Hindlimb muscle (tissue), 1 donor: Measurements from ENCODE around the gene CHST3. TPM values are rescaled to one million over a fixed set of nuclear protein-coding genes. Genes with fewer than 3 reads are reported as not detected.

ENCODE experiments used
- DNase-seq: peaks from one replicate; pipeline ENCODE4 v3.0.0-alpha.2; 2013
- polyA plus RNA-seq: library from polyadenylated mRNA; unstranded; fragments of 120-200 nt; gene quantifications from one replicate; pipeline ENCODE4 v1.2.1, GENCODE V29; 2013; ENCODE audit not compliant: insufficient read length

Gene CHST3
- polyA plus RNA-seq, 1 donor: 16.2 TPM

DNA sequence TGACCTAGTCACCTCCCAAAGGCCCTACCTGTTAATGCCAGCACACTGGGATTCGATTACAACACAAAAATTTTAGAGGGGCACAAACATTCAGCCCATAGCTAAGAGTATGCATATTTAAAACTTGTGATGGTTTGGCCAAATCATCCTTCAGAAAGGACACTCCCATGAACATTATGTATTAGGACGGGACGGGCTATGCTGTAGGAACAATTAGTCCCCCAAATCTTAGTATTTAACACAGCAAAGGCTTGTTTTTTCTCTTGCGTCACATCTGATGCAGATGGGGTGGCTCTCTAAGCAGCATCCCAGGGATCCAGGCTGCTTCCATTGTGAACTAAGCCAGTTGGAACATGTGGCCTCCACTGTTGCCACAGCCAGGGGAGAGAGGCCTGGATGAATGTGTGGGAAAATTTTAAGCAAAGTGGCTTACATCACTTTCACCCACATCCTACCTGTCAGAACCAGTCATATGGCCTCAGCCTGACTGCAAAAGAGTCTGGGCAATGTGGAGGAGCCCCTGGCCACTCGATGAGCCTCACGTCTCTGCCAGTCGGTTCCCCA is 26.6 kb downstream of the CHST3 start:
- DNase-seq: no peak

DNA sequence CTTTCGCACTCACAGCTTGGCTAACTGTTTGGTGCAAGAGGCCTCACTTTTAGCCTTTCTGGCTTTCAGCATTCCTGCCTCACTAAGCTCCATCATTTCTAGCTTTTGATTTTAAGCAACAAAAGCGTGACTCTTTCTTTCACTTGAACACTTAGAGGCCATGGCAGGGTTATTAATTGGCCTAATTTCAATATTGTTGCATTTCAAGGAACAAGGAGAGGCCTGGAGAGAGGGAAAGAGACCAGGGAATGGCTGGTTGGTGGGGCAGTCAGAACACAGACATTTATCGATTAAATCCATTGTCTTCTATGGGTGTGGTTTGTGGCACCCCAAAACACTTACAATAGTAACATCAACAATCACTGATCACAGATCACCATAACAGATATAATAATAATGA is 31.3 kb downstream of the CHST3 start:
- DNase-seq: no peak

DNA sequence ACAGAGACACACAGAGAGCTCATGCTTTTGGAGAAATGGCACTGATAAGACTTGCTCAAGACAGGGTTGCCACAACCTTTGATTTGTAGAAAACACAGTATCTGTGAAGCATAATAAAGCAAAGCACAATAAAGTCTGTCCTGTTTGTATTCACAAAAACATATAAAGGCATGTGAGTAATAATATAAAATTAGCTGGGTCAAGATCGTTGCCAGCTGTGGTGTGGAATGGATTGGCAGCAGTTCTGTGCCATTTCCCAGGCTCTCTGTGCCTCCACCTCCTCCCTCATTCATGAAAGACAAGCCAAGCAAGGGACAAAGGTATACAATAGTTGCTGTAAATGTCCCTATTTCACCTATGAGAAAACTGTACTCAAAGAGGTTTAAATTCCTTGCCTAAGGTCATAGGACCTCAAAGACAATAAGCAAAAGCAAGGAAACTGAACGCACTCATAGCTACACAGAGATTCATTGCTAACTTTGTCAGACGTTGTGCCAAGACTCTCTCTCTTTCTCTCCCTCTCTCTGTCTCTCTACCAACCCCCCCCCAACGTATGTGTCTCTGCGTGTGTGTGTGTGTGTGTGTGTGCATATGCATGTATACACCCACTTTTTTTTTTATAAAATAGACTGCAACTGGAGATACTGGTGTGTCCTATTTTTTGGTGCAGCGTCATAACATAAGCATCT is 31.8 kb downstream of the CHST3 start:
- DNase-seq: no peak

DNA sequence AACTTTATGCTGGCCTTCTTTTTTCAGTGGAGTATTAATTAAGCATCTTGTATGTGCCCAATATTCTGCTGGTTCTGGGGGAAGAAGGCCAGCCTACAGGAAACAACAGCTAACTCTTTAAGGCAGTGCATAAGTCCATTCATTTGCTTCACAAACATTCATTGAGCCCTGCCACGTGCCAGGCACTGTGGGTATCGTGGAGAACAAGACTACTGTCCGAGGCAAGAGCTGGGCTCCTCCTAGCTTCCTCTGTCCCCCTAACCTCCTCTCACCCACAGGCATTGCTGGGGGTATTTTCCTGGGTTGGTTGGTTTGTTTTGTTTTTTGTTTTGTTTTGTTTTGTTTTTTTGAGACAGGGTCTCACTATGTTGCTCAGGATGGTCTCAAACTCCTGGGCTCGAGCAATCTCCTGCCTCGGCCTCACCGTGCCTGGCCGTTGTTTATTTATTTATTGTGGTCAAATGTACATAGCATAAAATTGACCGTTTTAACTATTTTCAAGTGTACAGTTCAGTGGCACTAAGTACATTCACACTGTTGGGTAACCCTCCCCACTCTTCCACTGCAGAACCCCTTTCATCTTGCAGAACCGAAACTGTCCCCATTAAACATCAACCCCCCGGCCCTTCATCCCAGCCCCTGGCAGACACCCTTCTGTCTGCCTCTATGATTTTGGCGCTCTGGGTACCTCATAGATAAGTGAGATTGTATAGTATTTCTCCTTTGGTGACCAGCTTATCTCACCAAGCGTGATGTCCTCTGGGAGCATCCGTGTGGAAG is 32.6 kb downstream of the CHST3 start:
- DNase-seq: no peak

DNA sequence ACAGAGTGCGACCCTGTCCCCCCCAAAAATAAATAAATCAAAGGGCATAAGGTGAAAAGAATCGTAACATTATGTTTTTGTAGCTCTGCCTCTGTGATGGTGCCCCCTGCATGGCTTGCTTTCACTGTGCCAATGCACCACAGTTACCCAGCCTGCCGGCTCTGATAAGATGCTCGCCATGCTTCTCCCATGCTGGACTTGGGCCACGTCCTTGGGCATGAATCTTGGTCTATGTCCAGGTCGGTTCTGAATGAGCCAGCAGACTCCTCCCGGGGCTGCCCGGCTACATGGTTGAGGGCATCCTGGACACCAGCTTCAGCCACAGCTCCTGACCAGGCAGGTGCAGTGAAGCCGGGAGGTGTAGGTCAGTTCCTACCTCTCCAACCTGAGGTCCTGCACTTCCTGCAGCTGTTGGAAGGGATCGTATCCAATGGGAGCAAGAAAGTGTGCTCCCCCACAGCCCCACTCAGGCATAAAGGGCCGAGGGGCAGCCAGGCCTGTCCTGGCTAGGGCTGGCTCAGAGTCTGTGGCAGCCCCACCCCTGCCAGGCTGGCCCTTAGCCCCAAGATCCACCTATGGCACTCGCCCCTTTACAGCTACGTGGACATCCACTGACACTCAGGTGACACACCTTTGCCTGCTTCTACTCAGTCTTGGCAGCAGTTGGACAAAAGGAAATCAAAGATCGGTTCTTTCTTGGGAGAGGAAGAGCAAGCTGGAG is 34.1 kb downstream of the CHST3 start:
- DNase-seq: no peak

DNA sequence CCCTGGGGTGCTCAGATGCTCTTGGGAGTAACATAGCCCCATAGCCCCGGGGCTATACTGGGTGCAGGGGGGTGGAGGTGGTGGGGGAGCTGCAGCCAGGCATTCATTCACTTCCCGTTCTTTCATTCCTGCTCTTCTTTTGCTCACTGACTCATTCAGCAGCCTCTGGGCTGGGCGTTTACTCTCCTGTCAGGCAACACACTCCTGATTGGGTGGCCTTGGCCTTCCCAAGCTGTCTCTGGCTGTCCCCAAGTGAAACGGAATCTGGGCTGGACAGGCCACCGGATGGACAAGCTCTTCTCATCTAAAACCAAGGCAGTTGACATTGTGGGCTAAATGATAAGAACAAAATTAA is 34.6 kb downstream of the CHST3 start:
- no peak for DNase-seq

DNA sequence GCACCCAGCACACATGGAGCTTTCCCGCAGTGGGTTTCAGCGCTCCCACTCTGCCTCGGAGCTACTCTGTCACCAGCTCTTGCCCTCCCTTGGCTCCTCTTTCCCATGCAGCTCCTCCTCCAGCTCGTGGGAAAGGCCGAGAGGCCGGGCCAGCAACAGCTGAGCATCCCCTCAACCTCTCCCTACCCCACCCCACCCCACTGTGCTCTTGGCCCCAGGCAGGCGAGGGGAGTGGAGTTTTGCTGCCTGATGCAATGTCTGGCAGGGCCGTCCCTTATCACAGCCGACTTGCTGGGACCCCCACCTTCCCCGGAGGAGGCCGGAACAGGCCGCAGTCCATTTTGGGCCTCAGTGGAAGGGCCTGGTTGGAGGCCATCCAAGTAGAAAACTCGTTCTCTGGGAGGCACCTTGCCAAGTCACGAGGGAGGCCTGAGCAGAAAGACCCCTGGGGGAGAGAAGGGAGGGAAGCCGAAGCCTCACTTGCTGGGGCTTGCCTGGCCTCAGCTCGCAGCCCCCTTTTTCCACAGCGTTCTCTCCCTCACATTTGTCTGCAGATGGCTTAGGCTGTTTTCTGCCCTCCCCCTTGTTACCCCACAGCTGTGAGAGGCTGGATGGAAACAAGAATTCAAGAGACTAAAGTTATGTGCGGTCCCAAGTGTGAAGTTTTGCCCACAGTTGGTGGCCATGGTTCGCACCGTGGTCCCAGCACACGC is 35.3 kb downstream of the CHST3 start:
- DNase-seq: peak; percentile 89

DNA sequence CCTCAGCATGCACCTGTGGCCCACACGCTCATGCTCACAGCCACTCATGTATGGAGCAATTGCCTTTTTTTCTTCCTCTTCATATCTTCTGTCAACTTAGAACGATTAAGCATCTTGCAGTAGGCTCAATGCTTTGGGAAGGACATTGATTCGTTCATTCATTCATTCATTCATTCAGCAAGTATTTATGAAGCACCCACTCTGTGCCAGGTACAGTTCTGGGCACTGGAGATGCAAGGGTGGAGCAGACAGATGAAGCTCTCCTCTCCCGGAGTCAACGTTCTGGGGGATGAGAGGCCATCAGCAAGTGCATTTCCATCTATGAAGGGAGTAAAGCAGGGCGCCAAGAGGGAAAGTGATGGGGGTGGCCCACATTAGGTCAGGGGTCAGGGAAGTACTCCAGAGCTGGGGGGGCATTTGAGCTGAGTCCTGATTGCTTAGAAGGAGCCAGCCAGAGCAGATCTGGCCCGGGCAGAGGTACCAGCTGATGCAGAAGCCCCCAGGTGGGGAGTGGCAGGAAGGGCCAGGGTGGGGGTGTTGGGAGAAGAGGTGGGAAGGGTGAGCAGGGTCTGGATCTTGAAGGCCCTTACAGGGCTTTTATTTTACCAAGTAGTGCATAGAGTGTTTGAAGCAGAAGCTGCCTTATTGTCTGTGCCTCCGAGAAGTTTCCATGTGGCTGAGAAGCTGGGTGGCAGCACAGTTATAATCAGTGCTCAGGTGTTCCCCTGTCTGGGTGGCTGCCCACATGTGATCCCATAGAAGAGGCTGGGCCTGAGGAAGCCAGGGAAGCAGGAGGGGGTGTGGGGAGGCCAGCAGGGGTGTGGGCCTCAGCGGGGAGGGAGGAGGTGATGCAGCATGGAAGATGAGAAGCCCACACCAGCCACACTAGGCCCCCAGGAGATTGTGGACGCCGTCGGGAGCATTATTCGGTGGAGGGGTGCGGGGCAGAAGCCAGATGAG is 36.2 kb downstream of the CHST3 start:
- DNase-seq: no peak

DNA sequence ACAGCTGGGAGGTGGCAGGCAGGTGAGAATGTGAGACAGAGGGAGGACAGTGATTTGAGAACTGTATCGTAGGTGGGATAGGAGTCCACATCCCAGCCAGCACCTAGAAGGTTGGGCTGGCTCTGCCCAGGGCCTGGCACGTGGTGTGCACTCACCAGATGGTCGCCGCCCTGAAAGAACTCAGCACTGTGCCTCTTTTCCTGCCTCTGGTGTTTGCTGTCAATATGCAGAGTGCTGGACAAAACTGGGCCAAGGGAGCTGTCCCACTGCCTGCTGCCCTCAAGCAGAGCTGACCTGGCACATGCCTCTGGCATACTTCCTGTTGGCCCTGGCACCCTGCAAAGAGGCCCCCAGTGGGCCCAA is 36.8 kb downstream of the CHST3 start:
- no peak for DNase-seq

DNA sequence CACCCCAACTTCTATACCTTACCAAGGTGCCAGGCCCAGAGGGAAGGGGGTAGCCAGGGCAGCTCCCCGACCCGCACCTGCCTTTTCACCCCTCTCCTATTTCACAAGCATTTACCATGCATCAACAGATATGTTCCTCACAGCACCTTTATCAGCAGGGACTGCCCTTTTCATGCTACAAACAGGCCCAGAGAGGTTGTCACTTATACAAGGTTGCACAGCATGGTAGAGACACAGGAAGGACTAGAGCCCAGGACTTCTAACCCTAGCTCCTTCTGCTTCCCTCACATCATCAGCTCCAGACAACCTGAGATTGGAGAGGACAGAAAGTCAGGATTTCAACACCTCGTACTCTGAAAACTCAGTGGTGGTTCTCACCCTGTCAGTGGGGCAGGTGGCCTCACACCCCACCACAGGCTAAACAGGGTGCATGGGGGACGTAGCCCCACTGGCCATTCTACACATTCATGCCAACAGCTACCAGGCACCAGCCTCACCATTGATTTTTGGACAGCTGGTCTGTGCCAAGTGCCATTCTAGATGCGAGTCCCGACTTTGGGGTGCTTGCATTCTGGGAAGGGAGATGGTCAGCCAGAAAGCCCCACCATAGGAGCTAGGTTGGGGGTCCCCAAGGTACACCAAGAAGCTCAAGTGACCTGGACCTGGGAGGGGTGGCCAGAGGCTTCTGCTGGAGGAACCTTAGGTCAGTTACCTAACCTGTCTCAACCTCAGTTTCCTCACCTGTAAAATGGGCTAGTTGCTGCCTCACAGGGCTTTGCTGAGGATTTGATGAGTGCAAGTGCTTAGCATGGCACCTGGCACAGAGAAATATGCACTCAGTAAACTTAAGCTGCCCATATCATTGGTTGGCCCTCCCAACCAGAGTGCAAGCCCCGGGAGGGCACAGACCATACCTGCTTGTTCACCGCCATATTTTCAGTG is 38.4 kb downstream of the CHST3 start:
- no peak for DNase-seq

DNA sequence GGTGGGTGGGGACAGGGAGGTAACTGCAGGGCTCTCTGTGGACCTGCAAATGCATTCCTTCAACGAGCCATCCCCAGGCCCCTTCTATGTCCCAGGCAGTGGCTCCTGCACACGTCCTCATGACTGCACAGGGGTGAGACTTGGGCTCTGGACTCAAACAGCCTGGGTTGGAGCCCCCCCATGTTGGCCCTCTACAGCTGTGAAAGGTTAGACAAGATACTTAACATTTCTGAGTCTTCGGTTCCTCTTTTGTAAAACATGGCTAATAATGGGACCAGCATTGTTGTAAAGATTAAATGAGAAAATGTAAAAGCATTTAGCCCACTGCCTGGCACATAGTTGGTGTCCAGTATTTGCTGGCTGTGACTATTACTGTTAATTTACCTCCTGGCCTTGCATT is 41.8 kb downstream of the CHST3 start:
- DNase-seq: no peak

DNA sequence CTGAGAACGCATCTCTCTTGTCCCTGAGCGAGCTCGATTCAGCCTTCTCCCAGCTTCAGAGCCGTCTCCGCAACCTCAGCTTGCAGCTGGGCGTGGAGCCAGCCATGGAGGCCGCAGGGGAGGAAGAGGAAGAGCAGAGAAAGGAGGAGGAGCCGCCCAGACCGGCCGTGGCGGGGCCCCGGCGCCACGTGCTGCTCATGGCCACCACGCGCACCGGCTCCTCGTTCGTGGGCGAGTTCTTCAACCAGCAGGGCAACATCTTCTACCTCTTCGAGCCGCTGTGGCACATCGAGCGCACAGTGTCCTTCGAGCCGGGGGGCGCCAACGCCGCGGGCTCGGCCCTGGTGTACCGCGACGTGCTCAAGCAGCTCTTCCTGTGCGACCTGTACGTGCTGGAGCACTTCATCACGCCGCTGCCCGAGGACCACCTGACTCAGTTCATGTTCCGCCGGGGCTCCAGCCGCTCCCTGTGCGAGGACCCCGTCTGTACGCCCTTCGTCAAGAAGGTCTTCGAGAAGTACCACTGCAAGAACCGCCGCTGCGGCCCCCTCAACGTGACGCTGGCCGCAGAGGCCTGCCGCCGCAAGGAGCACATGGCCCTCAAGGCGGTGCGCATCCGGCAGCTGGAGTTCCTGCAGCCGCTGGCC is 43.2 kb downstream of the CHST3 start:
- DNase-seq: peak; percentile 64

DNA sequence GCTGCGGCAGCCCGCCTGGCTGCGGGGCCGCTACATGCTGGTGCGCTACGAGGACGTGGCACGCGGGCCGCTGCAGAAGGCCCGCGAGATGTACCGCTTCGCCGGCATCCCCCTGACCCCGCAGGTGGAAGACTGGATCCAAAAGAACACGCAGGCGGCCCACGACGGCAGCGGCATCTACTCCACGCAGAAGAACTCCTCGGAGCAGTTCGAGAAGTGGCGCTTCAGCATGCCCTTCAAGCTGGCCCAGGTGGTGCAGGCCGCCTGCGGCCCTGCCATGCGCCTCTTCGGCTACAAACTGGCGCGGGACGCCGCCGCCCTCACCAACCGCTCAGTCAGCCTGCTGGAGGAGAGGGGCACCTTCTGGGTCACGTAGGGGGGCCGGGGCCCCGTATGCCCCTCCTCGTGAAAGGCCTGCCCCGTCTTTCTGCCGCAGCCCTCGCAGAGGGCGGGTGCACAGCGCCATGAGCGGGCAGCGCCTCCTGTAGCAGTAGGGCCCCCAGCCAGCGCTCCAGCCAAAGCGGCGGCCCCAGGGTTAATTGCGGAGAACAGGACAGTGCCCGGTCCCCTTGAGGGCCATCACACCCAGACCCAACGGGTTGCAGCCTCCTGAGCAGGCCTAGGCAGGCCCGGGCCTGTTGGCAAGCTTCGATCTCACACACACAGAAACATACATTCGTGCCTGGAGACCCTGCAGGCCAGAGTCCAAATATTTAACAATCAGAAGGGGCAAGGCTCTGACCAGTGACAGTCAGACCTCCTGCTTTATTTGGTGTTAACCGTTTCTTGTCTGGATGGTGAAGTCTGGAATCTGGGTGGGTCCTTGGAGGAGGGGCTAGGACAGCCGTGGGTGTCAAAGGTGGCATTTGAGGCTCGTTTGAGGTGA is 44.1 kb downstream of the CHST3 start:
- DNase-seq: no peak

DNA sequence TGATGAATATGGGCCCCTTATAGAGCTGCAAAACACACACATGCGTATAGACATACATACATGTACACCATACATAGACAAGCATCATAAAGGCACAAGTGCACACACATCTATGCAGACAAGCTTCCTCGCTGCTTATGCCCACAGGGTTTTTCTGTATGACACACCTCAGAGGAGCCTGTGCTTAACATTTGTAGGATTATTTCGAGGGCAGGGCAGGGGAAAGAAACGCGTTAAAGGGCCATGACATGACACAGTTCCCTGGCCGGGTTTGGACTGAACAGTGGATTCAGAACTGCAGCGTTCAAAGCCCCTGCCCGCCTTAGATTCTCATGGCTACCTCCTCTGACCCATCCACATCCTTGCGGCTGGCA is 44.8 kb downstream of the CHST3 start:
- DNase-seq: no peak

DNA sequence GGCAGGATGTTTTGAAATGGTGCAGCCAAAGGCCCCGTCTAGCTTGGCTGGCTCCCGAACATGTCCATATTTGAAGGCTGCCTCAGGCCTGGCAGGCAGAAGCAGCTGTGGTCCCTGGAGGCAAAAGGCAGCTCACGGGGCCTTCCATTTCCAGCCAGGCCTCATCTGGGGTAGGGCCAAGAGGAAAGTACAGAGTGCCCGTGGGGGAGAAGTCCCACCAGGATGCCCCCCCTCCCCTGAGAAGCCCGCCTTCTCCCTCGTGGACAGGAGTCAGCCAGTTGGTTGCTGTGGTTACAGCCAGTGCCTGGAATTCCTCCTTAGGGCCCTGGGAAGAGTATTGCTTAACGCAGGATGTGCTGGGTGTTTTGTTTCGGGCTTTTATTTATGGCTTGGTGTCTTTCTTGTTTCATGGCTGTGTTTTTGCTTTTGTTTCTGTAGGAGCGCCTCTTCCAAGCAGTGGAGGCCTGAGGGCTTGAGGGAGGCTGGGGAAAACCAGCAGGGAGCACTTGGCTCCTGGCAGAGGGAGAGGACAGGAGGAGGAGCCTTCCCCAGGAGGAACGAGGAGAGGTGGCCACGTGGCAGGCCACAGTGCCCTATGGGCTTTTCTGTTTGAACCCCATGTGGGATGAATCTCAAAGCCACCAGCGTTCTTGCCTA is 45.4 kb downstream of the CHST3 start:
- DNase-seq: peak; percentile 69

DNA sequence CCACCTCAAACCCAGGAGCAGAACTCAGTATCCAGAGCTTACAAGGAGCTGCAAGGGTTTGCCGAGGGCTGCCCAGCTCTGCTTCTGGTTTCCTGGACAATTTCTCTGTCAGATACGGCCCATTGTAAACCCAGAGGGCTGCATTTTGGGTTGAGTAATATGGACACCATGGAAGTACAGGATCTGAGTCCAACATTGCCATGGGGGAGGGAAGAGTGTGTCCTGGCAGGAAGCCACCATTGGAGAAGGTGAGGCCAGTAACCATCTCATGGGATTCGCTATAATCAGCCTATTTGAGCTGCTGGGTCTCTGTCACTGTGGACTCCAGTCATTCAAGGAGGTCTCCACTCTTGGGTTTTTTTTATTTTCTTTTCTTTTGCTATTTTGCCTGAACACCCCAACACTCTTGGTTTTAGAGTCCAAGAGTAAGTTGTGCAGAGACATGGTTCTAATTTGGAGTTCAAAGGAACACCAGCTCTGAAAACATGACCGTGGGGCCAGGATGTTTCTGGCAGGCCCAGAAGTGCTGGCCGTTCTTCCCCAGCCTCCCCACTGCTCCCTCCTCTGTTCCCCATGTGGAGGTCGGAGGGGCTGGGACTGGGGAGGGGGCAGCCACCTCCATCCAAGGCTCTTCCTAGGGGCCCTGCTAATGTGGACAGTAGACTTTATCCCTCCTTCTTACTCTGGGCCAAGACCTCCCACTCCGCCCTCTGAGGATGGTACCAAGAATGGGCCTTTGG is 46.2 kb downstream of the CHST3 start:
- DNase-seq: no peak

DNA sequence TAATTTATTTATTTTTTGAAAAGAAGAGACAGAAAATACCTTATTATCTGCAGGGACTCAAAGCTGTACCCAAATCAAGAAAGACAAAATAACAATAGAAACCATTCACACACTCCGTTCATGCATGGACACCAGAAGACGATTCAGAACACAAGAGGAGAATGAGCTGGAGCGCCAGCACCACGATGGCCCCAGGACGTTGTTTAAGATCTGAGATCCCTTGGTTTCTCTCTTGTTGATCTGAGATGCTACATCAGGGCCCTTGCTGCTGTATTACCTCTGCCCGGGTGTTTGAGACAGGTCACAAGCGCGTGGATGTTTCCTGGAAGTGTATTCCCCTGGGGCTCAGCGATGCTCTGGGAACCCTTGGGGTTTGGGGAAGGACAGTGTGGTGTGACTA is 46.8 kb downstream of the CHST3 start:
- DNase-seq: no peak

DNA sequence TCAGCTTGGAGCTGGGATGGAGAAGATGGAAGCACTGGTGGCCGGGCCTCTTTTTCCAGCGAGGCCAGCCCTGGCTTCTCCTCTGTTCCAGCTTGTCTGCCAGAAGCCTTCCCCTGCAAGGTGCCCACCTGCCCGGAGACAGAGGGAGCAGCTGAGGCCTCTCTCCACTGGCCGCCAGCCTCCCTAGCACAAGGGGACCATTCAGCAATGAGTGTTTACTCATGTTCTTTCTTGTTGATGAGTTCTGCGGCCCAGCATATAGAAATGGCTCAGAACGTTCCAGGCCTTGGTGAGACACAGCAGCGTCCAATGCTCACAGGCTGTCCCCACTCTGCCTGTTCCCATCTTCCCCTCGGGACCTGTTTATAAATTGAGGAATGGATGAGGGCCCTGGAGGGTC is 47.3 kb downstream of the CHST3 start:
- no peak for DNase-seq
